Medulla oblongata (tissue), 1 donor: ENCODE data around the gene PARP9.

Experiments
- DNase-seq: peaks from one replicate; pipeline ENCODE4 v3.0.0-alpha.2; 2015; ENCODE audit errors: extremely low spot score

PARP9 gene

DNA sequence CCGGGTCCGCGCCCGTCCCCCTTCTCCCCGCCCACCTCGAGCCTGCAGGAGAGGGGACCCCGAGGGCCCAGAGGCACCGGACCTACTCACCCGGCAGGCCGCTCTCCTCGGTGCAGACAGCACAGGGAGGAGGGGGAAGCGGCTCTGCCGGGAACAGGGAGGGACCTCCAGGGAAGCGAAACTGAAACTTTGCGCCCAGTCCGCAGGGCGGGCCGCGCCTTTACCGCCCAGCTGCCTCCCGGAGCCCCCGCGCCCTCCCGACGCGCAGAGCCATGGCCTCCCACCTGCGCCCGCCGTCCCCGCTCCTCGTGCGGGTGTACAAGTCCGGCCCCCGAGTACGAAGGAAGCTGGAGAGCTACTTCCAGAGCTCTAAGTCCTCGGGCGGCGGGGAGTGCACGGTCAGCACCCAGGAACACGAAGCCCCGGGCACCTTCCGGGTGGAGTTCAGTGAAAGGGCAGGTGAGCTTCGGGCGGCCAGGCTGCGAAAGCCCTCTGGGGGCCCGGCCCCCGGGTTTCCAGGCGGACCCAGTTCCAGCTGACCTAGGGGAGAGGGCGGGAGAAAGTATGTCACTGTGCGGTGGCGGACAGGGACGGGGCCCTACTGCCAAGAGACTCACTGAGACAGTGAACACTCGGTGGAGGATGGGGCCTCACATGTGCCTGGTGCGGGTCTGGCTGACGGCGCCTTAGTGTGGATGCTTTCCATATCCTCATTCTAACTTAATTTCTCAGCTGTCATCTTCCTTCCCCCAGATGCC lies at the start of gene PARP9, which contains the start of gene DTX3L:
Gene PARP9, minus strand, starts transcription at position 146 of the 758 bp plus-strand sequence. CDS start 4,680 bp downstream, outside the sequence.
Gene DTX3L, plus strand, starts transcription at position 184 of the 758 bp plus-strand sequence. Its CDS starts 89 bp downstream, at position 273.
- DNase-seq: peak; percentile 79

- DNase-seq: no peak
Measured at GRCh38 chr3:122612696-122613095, 48.6 kb upstream of the PARP9 start.

DNA sequence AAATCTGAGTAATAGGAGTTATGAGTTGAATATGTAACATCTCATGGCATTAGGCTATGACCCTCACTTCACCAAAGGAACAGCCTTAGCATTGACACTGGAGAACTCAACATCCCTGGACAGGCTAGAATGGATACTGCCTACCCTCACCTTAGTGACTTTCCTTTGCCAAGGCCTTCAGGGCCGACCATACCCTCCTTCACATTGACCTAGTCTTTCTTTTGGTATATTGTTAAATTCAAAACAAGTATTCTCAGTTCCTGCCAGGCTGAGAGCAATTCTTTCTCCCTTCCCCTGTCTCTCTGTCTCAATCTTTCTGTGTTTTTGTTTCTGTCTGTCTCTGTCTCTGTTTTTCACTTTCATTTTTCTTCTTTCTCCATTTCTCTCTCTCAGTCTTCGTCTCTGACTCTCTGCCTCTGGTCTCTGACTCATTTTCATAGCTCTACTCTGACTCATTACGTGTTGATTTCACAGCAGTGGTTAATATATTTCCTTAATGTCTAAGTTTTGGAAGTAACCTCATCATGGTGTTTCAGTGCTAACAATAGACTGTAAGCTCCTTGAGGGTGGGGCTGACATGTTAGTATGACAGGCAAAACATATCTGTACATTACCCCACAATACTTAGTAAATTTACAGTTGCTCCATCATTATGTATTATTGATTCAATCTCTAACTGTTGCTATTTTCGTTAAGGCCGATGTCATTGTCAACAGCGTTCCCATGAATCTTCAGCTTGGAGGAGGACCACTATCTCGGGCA lies 45.9 kb upstream of the PARP9 start:
- no peak for DNase-seq

- no peak for DNase-seq
Measured at GRCh38 chr3:122608916-122609315, 44.8 kb upstream of the PARP9 start.

DNA sequence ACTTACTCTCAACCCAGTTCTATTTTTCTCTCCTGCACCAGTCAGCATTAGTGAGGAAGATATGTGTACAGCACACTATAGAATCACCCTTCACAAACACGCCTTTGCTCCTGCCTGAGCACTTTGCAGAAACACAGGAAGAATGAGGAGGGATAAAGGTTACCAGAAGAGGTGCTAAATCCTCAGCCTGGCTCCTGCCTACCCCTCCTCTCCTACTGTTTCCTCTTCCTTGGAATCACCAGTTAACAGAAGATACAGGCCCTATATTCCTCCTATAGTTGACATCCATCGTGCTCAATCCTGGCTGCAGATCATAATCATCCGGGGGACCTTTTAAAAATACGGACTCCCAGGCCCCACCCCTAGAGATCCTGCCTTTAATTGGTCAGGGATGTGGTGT lies 42.2 kb upstream of the PARP9 start:
- no peak for DNase-seq

DNA sequence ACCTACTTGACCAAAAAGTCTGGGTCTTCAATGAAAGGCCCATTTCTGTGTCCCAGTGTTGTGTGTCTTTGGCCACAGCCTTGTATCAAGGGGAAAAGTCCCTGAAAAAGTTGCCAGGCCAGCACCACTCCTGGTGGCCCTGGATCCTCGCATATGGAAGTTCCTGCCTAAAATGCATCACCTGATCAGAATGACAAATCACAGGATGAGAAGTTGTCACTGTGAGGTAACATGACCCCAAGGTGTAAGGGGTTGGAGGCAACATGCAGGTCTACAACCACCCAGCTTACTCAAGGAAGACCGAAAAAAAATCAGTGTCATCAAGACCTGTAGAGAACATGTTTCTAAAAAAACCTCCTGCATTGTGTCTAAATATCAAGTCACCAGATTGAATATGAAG lies 39.0 kb upstream of the PARP9 start:
- no peak for DNase-seq

GRCh38 chr3:122602011-122602710 lies 38.1 kb upstream of the PARP9 start:
- no peak for DNase-seq

- no peak for DNase-seq
Measured at GRCh38 chr3:122598556-122598955, 34.5 kb upstream of the PARP9 start.

DNA sequence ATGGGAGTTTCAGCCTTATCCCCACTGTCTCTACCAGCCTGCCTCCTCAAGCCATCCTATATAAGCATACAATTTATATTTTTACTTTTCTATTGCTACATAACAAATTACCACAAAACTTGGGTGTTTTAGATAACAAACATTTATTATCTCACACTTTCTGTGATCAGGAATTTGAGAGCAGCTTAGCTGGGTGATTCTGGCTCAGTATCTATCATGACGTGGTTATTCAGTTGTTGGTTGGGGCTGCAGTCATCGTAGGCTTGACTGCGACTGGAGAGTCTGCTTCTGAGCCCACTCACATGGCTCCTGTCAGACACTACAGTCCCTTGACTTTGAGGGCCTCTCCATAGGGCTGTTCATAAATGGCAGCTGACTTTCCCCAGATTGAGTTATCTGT lies 34.1 kb upstream of the PARP9 start:
- DNase-seq: no peak

- no peak for DNase-seq
Measured at GRCh38 chr3:122594025-122594424, 29.9 kb upstream of the PARP9 start.

DNA sequence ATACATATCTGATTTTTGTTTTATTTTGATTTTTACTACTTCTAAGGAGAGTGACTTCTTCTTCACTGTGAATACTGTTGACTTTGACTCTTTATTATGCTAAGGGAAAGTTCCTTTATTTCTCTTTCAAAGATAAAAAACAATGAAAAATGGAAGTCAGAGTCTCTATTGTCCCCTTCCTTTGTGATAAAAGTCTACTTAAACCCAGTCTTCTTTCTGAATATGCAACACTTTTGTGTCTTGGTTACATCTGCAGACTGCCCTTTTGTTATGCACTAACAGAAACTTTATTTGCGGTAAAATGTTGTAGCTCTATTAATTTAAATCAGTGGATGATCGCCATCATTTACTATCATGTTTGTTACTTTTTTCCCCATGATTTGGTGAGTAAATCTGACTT lies 26.5 kb upstream of the PARP9 start:
- no peak for DNase-seq

DNA sequence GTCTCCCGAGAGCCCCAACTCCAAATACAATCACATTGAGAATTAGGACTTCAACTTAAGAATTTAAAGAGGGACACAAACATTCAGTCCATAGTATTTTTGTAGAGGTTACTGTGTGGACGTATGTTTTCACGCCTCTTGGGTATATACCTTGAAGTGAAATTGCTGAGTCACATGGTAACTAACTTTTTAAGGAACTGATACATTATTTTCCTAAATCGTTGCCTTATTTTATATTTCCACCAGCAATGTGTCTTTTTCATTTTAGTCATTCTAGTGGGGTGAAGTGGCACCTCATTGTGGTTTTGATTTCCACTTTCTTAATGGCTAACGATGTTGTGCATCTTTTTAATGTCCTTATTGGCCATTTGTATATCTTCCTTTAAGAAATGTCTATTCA lies 25.2 kb upstream of the PARP9 start:
- no peak for DNase-seq

GRCh38 chr3:122587572-122587971 lies 23.5 kb upstream of the PARP9 start:
- DNase-seq: no peak

DNA sequence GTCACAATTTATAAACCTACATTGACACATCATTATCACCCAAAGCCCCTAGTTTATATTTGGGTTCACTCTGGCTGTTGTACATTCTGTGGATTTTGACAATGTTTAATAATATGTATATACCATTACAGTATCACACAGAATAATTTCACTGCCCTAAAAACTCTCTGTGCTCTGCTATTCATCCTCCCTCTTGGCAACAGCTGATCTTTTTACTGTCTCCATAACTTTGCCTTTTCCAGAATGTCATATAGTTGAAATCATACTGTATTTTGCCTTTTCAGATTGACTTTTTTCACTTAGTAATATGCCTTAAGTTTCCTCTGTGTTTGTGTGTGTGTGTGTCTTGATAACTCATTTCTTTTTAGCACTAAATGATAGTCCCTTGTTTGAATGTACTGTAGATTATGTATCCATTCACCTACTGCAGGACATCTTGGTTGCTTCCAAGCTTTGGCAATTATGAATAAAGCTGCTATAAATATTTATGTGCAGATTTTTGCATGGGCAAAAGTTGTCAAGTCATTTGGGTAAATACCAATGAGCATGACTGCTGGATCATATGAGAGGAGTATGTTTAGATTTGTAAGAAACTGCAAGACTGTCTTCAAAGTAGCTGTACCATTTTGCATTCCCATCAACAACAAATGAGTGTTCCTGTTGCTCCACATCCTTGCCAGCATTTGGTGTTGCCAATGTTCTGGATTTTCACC lies 22.8 kb upstream of the PARP9 start:
- DNase-seq: no peak

DNA sequence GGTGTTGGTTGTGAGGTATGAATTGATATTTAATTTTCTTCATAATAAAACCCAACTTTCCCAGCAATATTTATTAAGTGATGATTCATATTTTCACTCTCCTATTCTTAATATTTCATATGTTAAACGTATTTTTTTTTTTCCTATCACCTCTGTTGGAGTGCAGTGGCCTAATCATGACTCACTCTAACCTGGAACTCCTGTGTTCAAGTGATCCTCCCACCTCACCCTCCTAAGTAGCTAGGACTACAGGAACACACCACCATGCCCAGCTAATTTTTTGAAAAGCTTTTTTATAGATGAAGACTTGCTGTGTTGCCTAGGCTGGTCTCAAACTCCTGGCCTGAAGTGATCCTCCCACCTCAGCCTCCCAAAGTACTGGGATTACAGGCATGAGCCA lies 22.0 kb upstream of the PARP9 start:
- DNase-seq: no peak

- no peak for DNase-seq
Measured at GRCh38 chr3:122582390-122582789, 18.3 kb upstream of the PARP9 start.

- DNase-seq: no peak
Measured at GRCh38 chr3:122581622-122582021, 17.5 kb upstream of the PARP9 start.

DNA sequence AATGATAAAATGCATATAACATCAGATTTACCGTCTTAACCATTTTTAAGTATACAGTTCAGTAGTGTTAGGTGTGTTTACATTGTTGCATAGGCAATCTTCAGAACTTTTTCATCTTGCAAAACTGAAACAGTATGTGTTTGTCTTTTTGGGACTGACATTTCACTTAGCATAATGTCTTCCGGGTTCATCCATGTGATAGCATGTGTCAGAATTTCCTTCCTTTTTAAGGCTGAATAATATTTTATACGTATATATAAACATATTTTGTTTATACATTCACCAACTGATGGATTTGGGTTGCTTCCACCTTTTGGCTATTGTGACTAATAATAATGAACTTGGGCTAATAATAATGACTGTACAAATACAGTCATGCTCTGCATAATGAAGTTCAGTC lies 16.4 kb upstream of the PARP9 start:
- DNase-seq: no peak

GRCh38 chr3:122578069-122578740 lies 14.1 kb upstream of the PARP9 start:
- DNase-seq: no peak

DNA sequence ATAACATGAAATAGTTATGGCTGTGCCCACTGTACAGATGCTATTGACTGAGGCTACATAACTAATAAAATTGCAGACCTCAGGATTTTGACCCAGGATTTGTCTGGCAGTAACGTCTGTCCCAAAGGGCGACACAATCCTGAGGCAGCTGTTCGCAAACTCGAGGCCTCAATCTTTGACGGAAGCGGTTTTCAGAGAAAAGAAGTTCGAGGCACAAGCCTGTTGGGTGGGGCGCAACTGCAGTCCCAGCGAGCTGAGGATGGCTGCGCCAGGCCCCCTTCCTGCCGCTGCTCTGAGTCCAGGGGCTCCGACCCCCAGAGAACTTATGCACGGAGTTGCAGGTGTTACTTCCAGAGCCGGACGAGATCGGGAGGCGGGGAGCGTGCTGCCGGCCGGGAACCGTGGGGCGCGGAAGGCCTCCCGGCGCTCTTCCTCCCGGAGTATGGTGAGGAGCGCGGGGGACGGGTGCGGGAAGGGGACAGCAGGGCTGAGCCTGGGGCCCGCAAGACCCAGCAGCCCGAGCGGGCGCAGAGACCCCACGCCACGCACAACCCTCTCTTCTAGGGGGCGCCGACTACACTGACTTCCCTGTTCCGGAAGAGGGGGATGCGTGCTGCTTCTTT lies 13.4 kb upstream of the PARP9 start, which contains the start of gene PARP15:
Gene PARP15, plus strand, starts transcription at position 242 of the 623 bp plus-strand sequence. Its CDS starts 18 bp downstream, at position 260.
- no peak for DNase-seq
